ENCODE measurements around the gene BEST2.
"Not testable (repeated sequence)": the region's sequence is repeated elsewhere in the genome, so short reads cannot be mapped to it uniquely, and the experiment has no call there.

Gene BEST2

GRCh38 chr19:12788042-12788681, 36.6 kb downstream of the BEST2 start:
- peak; percentile 67 for DNase-seq (ENCODE audit: low read depth)

DNA sequence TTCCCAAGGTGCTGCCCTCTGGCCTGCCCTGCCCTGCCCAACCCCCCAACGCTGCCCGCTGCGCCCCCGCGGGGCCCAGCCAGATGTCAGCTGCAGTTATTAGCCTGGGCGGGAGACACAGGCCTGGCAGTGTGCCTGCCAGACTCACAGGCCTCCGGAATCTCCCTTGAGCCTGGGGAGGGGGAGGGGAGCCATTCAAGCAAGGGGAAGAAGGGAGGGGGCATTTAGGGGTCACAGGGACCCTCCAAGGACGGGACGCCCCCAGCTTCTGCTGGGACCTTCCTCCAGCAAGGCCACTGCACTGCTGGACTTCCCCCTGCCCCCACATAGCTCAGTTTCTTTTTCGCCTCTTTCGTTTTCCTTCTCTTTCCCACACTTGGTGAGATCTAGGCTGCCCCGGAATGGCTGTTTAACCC, 37.1 kb downstream of the BEST2 start:
- DNase-seq (ENCODE audit: low read depth) = peak; percentile 74

DNA sequence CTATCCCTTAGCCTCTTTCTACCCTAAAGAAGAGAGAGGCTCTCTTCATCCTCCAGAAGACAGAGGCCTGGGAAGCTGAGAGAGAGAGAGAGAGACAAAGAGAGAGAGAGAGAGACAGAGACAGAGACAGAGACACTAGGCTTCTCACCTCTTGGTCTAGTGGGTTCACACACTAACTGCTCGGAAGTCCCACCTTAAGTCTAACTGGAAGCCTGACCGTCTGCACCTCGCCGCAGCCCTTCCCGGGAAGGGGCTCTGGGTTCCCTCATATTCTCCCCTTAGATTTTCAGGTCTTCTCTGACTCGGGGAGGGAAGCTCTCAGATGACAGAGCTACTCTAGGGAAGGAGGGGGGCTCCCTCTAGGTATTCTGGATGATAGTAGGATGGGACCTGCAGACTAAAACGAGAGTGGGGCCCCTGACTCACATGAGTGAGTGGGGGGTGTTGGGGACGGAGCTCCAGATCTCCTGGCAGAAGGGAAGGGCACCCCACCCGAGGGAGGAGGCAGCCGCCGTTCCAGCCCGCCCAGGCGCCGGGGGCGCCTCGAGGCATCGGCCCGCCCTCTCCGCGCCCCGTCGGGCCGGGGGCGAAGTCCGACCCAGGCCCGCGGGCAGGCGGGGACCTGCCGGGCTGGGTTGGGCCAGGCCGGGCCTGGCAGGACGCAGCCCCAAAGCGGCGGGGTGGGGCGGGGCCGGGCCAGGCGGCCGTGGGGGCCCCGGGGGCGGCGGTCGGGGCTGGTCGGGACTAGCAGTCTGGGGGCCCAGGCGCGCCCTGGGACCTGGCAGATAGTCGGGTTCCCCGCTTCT, 37.7 kb downstream of the BEST2 start:
- peak; percentile 48 for DNase-seq (ENCODE audit: low read depth)

DNA sequence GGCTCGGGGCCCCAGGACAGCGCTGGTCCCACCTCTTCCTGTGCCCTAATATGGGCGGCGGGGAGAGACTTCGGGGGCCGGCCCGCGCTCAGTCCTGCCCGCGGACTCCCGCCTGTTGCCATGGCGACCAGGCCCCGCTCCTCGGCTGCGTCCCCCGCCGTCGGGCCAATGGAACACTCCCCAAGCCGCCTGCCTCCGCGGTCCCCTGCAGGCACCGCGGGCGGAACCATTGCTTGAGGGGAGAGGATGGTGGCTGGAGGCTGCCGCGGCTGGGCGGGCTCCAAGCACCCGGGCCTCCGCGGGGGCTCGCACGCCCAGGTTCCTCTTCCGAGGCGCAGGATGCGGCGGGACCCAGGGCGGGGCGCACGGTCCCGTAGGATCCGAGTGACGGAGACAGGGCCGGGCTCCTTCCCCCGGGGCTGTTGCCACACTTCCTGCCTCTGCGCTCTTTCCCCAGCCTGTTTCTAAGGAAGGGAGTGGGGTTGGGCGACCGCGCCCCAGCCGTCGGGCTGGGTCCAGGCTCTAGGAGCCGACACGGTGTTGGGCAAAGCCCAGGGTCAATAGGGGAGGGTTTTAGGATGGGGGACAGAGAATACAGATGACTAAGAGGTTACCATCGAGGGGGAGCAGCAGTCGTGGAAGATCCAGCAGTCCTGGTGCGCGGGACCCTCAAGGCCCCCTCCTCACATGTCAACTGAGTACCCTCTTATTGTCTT, 38.5 kb downstream of the BEST2 start:
- DNase-seq (ENCODE audit: low read depth) = peak; percentile 91

DNA sequence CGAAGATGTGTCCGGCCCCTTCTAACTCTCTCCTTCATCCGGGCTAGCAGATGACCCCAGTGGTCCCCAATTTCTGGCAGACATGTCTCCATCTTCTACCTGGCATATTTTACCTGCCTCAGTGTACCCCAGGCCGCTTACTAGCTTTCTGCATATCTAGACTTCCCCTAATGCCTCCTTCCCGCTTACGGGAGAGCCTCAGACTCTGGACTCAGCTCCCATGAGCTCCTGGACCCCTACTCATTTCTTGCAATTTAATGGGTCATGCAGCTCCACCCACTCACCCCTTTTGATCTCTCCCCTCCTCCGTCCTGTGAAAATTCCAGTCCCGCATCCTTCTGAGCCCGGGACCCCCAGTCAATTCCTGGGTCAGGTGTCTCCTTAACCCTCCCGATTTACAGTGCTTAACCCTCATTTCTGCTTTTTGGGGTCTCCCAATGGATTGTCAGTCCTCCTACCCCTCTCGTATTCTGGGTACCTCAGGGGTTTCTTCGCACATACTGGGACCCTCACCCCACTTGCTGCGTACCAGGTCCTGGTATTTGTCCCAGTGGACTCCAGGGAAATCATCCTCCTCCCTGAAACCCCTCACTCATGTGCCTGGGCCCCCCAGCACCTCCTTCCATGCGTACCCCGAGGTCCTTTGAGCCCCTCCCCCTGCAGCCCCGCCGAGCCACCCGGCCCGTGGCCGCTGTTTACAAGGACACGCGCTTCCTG, 39.2 kb downstream of the BEST2 start:
- DNase-seq (ENCODE audit: low read depth) = no peak

- peak; percentile 94 for DNase-seq (ENCODE audit: low read depth)
Observed at GRCh38 chr19:12791345-12792050, 39.9 kb downstream of the BEST2 start, which contains the start of gene JUNB. JUNB (plus strand) TSS chr19:12791486; CDS start chr19:12791772, 286 bp downstream.

DNA sequence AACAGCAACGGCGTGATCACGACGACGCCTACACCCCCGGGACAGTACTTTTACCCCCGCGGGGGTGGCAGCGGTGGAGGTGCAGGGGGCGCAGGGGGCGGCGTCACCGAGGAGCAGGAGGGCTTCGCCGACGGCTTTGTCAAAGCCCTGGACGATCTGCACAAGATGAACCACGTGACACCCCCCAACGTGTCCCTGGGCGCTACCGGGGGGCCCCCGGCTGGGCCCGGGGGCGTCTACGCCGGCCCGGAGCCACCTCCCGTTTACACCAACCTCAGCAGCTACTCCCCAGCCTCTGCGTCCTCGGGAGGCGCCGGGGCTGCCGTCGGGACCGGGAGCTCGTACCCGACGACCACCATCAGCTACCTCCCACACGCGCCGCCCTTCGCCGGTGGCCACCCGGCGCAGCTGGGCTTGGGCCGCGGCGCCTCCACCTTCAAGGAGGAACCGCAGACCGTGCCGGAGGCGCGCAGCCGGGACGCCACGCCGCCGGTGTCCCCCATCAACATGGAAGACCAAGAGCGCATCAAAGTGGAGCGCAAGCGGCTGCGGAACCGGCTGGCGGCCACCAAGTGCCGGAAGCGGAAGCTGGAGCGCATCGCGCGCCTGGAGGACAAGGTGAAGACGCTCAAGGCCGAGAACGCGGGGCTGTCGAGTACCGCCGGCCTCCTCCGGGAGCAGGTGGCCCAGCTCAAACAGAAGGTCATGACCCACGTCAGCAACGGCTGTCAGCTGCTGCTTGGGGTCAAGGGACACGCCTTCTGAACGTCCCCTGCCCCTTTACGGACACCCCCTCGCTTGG, 40.7 kb downstream of the BEST2 start:
- no peak for DNase-seq (ENCODE audit: low read depth)

- no peak for DNase-seq (ENCODE audit: low read depth)
Observed at GRCh38 chr19:12792853-12793289, 41.3 kb downstream of the BEST2 start.

DNA sequence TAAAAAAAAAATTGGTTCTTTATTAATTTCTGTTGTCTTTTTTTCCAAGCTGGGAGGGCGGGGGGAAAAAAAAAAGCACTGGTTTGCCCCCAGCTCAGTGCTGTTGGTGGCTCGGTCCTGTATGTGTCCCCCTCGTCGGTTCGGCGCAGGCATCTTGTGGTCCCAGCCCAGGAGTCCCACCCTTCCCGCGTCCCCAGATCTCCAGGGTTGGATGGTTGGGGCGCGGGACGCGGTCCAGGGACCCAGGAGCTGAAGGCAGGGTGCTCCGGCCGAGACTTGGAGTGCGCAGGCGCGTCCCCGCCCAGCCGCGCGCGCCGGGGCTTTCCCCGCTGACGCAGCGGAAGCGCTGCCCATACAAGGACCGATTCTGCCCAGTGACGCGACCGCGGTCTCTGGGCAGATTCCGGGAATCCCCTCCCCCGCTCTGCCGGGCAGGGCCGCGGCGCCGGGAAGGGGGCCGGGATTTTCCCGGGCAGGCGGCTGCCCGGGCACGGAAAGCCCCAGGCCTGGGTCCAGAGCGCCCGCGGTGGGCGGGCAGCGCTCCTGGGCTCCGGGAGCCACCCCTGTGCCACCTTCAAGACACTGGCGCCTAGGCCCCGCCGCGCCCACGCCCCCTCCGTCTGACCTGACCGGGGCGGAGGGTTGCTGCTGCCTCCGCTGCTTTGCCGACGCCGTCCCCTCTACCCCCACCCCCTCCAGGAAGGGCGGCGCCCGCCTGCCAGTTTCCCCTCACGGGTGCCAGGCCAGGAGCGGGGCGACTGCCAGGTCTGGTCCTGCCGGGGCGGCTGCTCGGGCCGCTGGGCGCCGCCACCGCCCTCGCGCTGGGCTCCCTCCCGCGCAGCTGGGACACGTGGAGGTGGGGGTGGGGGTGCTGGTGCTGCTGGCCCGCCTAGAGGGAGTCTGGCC, 42.0 kb downstream of the BEST2 start:
- DNase-seq (ENCODE audit: low read depth) = peak; percentile 87

DNA sequence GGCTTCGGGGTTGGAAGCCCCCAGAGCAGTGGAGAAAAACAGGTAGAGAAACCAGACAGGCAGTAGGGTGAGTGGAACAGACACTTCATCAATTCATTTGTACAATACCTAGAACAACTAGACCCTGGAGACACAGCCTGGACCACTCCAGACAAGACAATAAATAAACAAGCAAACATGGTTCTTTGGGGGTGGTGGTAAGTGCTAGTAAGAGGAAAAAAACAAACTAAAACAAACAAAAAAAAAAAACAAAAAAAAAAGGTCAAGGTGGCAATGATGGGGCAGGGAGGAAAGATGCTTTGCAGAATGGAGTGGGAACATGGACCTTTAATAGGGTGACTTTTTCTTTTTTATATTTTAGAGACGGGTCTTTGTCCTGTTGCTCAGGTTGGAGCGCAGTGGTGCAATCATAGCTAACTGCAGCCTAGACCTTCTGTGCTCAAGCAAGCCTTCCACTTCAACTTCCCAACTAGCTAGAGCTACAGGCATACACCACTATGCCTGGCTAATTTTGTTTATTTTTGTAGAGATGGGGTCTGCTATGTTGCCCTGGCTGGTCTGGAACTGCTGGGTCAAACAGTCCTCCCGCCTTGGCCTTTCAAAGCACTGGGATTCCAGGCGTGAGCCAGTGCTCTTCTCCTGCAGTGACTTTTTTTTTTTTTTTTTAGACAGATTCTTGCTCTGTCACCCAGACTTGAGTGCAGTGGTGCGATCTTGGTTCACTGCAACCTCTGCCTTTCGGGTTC, 42.8 kb downstream of the BEST2 start:
- DNase-seq (ENCODE audit: low read depth) = no peak

DNA sequence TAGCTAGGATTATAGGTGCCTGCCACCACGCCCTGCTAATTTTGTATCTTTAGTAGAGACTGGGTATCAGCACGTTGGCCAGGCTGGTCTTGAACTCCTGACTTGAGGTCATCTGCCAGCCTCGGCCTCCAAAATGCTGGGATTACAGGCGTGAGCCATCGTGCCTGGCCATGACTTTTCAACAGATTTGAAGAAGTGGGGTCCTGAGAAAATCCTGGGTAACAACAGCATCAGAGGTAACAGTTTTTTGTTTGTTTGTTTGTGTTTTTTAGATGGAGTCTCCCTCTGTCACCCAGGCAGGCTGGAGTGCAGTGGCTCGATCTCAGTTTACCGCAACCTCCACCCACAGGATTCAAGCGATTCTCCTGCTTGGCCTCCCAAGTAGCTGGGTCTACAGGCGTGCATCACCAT, 43.4 kb downstream of the BEST2 start:
- DNase-seq (ENCODE audit: low read depth) = no peak

GRCh38 chr19:12796146-12797071, 44.8 kb downstream of the BEST2 start:
- DNase-seq (ENCODE audit: low read depth) = peak; percentile 69

- no peak for DNase-seq (ENCODE audit: low read depth)
Observed at GRCh38 chr19:12797141-12797587, 45.6 kb downstream of the BEST2 start.

DNA sequence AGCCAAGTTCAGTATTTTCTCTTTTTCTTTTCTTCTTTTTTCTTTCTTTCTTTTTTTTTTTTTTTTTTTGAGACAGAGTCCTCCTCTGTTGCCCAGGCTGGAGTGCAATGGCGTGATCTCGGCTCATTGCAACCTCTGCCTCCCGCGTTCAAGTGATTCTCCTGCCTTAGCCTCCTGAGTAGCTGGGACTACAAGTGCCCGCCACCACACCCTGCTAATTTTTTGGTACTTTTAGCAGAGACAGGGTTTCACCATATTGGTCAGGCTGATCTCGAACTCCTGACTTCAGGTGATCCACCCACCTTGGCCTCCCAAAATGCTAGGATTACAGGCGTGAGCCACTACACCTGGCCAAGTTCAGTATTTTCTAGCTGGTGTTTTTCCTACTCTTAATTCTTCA, 46.0 kb downstream of the BEST2 start:
- not testable (repeated sequence) for DNase-seq (ENCODE audit: low read depth)

DNA sequence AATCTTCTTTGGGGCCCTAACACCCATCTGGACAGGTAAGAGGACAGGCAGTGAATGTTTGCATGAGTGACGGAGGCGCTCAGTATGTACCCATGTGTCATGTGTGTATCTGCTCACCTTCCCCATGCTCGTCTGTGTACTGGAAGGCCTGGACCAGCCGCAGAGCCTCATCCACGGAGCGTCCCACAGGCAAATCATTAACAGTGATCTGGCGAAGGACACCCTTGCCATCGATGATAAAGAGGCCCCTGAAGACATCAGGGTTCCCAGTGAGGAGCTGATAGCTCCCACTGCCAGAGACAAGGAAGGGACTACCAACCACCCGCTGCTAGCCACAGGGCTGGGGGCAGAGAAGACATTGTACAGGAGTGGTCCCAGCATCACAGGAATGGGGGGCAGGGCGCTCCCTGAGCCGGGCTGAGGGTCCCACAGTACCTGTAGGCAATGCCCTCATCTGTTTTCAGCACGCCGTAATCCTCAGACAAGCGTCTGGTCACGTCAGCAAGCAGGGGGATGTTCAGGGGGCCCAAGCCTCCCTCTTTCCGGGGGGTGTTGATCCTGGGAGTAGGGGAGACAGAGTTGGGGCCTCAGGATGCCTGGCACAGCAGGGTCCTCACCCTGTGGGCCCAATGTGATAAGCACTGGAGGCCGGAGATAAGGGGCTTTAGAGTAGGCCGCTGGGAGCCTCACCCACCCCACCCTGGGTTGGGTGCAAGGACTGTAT, 48.3 kb downstream of the BEST2 start:
- no peak for DNase-seq (ENCODE audit: low read depth)

GRCh38 chr19:12800466-12800770, 48.8 kb downstream of the BEST2 start:
- DNase-seq (ENCODE audit: low read depth) = no peak

GRCh38 chr19:12800923-12801465, 49.4 kb downstream of the BEST2 start:
- no peak for DNase-seq (ENCODE audit: low read depth)

All from amniotic epithelial cell (primary cell).